GM19372 (cell line): ENCODE results near the gene NADSYN1.
"Not testable (repeated sequence)": the region's sequence is repeated elsewhere in the genome, so short reads cannot be mapped to it uniquely, and the experiment has no call there.

Experiments used
- ATAC-seq: cut with Tn5 transposase; IDR thresholded peaks from one replicate; pipeline ENCODE4 v1.9.1; 2021; ENCODE audit warnings: mild to moderate bottlenecking, low read depth, moderate library complexity; ENCODE audit not compliant: unreplicated experiment

NADSYN1 gene

DNA sequence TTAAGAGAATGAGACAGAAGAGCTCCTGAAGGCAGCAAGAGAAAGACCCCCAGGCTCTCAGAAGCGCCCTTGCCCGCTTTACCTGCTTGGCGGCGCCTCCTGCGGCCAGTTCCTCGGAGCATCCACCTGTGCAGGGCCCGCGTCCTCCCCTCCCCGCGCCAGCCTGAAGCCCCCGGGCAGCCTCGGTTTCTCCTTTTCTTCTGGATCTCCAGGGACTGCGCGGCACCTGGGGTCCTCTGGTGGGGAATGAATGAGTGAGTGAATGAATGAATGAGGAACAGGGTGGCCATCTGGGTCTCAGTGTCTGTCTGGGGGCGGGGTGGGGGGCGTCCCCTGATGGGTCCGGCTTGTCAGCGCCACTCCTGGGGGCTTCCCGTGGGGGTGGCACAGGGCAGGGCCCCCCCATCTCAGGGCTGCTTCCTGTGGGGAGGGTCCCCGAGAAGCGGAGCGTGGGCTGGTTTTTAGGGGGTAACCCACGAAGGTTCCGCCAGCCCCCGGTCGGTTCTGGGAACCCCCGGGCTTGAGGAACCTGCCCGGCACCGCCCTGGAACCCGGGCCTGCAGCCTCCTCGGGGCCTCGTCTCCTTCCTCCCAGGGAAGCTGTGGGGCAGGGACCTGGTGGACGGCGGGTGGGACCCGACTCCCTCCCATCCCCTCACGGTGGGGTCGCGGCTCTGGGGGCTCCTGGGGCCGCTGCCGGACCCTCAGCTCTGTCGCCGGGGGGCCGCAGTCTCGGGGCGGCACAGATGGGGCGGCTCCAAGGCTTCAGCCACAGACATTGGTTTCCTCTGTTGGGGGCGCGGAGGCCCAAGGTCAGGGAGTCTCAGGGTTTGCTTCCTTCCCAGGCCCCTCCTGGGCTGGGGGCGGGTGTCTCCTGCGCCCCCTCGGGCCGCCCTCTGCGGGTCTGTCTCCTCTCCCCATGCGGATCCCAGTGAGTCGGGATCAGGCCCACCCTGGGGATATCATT is 65.8 kb downstream of the NADSYN1 start:
- no peak for ATAC-seq

DNA sequence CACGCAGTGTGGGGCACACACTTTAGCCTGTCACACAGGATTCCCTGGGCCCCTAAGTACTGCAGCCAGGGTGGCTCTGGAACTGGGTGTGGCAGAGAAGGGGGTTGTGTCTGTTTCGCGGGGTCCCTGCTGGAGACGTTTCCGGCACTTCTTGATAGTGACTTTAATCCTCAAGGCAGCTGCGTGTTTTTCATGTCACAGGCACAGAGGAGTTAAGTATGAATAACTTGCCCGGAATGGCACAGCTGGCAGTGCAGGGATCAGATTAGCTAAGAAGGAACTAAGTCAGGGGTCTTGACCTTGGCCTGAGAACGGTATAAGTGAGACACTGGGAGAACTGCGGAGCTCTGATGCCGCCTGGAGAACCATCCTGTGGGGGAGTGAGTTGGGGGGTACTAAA is 66.5 kb downstream of the NADSYN1 start:
- no peak for ATAC-seq

GRCh38 chr11:71525188-71525937 is 72.4 kb downstream of the NADSYN1 start:
- ATAC-seq, result no peak

GRCh38 chr11:71525938-71526495 is 73.0 kb downstream of the NADSYN1 start:
- ATAC-seq, result no peak

GRCh38 chr11:71526796-71527575 is 74.0 kb downstream of the NADSYN1 start, which contains the start of gene KRTAP5-7:
TSS of gene KRTAP5-7 (plus strand) at chr11:71527267. CDS start at chr11:71527301, 34 bp downstream.
- not testable (repeated sequence) for ATAC-seq

DNA sequence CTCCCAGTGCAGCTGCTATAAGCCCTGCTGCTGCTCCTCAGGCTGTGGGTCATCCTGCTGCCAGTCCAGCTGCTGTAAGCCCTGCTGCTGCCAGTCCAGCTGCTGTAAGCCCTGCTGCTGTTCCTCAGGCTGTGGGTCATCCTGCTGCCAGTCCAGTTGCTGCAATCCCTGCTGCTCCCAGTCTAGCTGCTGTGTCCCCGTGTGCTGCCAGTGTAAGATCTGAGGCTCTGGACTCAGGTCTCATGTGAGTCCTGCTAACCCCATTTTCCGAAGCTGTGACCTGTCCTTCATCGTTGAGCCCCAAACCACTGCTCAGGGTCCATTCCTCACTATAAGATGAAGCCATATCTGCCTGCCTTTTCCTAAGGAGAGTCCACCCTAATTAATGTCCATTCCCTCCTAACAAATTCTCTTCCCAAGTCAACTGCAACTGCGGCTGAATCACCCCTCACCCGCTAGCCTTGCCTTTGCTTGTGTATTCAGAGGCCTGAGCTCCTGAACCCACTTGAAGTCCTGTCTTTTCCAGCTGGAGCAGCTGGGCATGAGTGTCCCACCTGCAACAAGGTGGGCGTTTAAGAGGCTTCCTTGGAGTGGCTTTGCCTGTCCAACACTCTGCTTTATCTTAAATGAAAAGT is 74.7 kb downstream of the NADSYN1 start:
- ATAC-seq, result no peak

DNA sequence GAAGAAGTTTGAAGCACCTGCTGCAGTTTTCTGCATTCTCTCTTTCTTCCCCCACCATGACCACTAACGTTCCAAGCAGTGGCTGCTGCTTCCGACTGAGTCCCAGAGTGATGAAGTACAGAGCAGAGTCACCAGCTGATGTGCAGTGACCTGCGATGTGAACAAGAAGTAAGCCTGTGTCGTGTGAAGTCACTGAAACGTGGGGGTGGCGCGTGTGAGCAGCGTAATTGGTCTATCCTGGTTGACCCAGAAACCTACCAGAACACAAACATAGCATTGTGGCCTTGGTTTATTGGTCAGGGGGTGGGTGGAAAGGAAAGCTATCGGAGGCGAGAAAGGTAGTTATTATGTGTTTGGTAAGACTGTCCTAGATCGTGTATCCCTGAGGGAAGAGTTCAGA is 77.6 kb downstream of the NADSYN1 start:
- no peak for ATAC-seq

GRCh38 chr11:71532036-71532610 is 79.1 kb downstream of the NADSYN1 start:
- ATAC-seq, result no peak

GRCh38 chr11:71534711-71535608 is 82.0 kb downstream of the NADSYN1 start:
- not testable (repeated sequence) for ATAC-seq

DNA sequence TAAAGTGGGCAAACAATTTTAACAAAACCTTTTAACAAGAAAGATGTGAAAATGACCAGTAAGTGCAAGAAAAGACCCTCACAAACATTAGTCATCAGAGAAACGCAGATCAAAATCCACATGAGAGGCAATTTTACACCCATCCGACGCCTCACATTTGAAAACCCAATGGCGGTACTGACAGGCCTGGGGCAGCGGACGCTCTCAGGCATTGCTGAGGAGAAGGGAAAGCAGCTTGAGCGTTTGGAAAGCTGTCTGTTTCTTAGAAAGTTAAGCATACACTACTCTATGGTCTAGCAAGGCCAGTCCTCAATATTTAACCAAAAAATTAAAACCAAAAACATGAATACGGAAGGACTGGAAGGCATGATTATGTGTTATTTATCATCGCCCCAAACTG is 82.8 kb downstream of the NADSYN1 start:
- ATAC-seq, result no peak

- no peak for ATAC-seq
Observed at GRCh38 chr11:71537537-71537936, 84.5 kb downstream of the NADSYN1 start.

GRCh38 chr11:71537977-71538665 is 85.1 kb downstream of the NADSYN1 start, which contains the start of gene KRTAP5-8:
TSS of gene KRTAP5-8 (plus strand) at chr11:71538025. CDS start at chr11:71538056, 31 bp downstream.
- ATAC-seq, result not testable (repeated sequence)

DNA sequence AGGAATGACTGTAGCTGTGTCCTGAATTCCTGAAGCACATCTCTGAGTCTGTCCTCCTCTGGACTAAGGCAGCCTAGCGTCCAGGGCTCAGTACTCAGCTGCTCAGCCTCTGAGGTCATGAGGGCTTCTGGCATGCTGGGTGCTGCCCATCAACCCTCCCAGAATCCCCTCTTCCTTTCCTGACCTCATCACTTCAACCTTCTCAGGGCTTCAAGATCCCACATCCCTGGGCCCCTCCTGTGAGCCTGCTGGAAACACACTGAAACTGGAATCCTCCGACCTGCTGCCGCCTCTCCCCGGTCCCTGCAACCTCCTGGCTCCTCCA is 85.6 kb downstream of the NADSYN1 start:
- ATAC-seq, result no peak

DNA sequence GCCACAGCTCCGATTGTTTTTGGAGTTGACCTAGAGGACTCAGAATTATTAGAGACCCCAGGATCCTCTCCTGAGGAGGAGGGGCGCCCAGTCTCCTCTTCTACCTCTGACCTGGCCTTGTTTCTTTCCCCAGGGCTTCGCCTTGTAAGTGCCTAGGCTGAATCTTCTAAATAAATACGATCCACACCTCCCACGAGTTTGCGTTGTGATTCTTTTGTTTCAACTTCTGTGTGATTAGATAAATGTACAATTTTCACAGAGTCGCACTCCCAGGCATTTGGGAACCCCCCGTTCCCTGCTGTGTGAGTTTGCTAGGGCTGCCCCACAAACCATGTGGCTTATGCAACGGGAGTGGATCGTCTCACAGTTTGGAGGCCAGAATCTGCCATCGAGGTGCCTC is 86.0 kb downstream of the NADSYN1 start:
- ATAC-seq, result no peak

DNA sequence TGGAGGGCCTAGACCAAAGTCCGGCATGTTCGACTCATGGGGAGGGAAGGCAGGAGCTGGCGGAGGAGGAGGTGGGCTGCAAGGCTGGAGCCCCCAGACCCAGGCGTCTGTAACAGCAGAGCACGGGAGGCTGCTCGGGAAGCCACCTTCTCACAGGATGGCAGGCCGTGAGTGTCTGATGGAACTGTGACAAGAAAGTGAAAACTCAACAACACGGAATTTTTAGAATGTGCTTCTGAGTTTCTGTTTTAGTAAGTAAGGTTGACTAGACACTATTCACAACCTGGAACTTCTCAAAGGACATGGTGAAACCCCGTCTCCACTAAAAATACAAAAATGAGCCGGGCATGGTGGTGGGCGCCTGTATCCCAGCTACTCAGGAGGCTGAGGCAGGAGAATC is 87.0 kb downstream of the NADSYN1 start:
- ATAC-seq, result not testable (repeated sequence)

DNA sequence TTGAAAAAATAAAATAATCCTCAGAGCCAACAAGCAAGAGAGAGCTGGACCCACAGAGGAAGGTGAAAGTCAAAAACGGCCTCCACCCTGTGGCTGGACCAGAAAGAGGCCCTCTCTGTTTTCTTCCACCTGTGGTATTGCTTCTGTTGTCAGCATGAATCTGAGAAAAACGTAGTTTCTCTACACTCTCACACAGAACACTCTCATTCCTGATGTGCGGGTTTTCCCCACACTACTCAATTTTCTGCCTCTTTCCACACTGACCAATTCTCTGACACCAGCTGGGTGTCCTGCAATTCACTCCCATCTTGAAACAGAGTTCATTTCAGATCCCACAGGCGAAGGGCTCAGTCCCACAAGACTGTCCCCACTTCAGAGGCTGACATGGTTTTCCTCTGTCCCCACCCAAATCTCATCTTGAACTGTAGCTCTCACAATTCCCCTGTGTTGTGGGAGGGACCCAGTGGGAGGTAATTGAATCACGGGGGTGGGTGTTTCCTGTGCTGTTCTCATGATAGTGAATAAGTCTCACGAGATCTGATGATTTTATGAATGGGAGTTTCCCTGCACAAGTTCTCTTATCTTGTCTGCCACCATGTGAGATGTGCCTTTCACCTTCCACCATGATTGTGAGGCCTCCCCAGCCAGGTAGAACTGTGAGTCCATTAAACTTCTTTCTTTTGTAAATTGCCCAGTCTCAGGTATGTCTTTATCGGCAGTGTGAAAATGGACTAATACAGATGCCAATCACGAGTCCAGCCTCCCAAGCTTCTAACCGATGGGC is 87.7 kb downstream of the NADSYN1 start:
- not testable (repeated sequence) for ATAC-seq

DNA sequence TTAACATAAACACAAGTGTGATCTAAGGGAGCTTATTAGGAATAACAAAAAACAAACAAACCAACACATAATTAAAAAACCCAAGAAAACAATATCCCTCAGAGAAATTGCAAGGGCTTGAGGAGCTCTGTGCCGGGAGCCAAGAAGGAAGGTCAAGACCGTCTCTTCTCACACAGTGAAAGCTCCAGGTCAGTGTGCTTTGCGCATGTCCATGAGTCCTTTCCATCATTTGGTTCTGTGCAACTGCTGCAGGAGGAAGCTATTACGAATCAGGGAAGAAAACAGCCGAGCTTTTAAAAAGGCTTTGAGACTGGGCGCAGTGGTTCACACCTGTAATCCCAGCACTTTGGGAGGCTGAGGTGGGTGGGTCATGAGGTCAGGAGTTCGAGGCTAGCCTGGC is 89.4 kb downstream of the NADSYN1 start:
- no peak for ATAC-seq
